GM19463 (cell line): ENCODE measurements around the gene SNRK.

Experiments
- ATAC-seq: cut with Tn5 transposase; IDR thresholded peaks from one replicate; pipeline ENCODE4 v1.9.1; 2021; ENCODE audit warnings: mild to moderate bottlenecking, moderate library complexity; ENCODE audit not compliant: unreplicated experiment

The SNRK gene, protein sequence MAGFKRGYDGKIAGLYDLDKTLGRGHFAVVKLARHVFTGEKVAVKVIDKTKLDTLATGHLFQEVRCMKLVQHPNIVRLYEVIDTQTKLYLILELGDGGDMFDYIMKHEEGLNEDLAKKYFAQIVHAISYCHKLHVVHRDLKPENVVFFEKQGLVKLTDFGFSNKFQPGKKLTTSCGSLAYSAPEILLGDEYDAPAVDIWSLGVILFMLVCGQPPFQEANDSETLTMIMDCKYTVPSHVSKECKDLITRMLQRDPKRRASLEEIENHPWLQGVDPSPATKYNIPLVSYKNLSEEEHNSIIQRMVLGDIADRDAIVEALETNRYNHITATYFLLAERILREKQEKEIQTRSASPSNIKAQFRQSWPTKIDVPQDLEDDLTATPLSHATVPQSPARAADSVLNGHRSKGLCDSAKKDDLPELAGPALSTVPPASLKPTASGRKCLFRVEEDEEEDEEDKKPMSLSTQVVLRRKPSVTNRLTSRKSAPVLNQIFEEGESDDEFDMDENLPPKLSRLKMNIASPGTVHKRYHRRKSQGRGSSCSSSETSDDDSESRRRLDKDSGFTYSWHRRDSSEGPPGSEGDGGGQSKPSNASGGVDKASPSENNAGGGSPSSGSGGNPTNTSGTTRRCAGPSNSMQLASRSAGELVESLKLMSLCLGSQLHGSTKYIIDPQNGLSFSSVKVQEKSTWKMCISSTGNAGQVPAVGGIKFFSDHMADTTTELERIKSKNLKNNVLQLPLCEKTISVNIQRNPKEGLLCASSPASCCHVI

DNA sequence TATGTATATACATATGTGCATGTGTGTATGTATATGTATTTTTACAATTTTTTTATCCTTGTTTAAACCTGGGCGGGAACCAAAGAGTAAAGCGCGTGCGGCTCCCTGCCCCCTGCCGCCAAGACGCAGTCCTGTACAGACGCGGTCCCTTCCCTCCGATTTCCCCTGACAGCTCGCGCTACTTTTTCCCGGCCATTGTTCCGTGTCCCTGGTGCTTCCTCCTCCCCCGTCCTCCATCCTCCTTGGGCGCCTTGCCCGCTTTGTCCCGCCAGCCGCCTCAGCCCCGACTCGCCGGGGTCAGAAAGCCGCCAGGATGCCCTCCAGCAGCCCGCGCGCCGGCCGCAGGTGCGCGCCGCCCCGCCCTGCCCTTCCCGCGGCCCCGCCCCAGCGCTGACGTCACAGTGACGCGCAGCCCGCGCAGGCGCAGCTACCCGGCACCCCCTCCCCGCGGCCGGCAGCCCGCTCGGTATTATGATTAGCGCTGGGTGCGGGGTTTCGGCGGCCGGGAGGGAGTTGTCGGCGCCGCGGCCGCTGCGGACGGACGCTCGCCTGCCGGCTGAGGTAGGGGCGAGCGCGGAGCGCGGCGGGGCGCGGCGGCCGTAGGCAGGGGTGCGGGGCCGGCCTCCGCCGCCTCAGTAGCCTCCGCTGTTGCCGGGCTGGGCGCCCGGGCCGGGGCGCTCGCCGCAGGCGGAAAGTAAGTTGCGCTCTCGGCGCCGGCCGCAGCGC, at the start of gene SNRK:
TSS of gene SNRK (plus strand) at position 426 of the 726 bp plus-strand sequence. CDS start 16,664 bp downstream, outside the sequence.
- peak; percentile 81 for ATAC-seq

DNA sequence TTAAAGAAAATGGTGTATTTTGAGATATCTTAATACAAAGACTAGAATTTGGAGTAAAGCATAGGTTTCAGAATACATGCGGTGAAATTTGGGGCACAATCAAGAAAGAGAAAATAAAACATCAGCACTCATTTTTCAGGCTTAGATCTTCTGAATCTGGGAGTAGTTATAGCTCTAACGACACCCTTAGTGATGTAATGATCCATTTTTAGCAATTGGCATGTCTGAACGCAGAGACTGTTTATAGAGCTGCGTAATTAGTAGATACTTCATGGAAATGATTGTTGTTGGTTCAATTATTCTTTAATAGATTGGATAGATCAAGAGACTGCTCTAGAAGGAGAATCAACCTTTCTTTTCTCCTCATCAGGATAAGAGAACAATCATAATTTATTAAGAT, 47.5 kb upstream of the SNRK start:
- ATAC-seq, result no peak

DNA sequence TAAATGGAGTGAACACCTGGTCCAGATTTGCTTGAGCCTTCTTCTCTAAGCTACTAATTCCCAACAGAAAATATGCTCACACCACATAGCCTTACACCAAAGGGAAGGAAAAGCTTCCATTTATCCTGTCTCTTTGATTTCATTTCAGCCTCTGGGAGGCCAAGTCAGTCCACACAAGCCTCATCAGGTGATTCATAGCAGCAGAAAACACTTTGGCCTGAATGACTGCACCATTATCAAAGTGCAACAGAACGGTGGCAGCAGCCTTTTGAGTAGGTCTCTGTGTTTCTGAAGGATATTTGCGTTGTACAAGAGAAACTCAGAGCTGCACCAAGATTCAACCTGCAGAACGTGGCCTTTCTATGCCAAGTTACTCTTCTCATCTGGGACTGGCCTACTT, 46.6 kb upstream of the SNRK start:
- no peak for ATAC-seq

DNA sequence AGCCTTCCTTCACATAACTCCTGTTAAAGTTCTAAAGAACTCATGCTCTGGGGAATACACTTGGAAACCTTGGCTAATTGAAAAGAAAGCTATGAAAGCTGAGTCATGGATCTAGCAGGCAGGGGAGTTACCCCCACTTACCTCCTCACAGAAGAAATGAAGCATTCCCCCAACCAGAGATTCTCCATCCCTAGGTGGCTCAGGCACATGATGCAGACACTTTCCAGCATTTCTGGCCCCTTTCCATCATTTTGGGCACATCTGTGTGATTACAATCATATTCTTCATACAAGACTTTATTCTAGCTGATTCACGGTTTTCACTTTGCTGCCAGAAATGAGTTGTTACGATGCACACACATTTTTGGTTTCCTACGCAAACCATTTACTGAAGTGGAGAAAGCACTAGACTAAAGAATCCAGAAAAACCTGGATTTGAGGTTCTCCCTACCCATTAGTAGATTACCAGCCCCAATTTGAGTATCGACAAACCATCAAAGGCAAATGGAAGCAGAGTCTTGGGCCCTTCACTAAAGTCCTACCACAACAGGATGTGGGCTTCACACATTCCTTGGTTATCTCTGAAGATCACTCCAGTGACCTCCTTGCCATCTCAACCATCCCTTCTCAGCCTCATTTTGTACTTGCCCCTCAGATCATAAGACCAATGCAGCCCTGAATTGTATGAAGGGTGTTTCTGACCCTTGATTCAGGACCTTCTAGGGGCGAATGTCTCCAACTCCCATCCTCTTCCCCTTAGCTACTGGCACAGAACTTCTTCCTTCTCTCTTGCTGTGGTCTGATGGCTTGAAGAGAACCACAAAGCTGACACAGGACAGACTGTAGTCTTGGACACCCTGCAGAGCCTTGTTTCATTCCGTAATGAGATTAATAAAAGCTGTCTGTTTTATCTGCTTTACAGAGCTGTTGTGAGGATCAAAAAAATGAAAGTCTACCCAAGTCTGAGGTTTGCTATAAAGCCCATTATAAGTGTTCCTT, 42.5 kb upstream of the SNRK start:
- ATAC-seq, result no peak

DNA sequence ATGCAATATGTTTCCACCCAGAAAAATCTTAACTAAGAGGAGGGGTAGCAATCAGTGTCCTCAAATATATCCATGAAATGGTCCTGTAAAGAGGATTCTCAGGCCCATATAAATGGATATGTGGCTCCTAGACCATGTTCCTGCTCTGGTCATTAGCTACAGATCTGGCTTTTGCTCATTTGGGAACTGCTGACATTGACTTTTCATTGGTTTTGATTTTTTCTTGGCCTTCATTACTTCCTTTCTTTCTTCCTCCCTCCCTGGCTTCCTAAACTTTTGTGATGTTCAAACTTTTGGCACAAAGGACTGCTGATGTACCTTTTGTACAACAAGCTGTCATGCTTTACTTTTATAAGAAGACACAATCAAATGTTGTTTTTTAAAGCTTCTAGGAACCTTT, 41.6 kb upstream of the SNRK start:
- ATAC-seq, result no peak

DNA sequence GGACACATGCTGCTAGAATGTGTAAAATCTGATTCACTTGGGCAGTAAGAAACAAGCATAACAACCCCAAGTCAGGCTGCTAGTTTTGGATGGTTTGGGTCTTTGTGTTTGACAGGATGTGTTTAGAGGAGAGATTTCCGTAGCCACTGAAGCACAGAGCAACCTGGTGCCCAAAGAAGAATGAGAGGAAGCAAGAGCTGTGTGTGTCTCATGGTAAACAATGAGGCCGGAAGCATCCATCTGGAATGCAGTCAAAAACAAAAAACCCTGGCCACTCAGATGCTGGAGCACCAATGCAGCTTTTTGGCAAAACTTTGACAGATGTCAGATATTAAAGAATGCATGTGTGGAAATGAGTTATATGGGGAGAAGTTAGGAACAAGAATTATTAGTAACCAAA, 39.4 kb upstream of the SNRK start:
- ATAC-seq, result no peak

DNA sequence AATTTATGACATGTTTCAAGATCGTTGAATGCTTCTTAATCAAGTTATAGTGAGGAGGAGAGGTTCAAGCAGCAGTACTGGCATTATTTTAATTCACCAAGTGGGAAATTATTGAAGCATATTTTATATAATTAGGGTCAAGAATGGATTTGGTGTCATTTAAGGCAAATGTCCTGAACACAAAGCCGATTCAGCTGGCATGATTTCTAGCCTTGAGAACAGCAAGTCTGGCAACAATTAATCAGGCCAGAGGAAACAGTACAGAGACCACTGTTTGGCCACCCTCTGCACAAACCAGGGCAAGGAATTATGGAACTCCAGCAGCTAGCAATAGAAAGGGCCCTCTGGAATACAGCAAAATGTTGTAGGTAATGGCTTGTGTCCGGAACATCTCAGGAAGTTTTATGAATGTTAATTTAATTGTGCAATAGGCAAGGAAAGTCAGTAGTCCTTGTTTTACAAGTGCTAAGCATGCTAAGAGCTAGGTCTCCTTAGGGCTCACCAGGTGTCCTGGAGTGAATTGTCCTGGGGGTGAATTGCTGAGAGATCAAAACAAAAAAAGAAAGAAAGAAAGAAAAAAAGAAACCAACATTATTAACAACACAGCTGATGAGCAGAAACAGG, 38.7 kb upstream of the SNRK start:
- ATAC-seq, result no peak

DNA sequence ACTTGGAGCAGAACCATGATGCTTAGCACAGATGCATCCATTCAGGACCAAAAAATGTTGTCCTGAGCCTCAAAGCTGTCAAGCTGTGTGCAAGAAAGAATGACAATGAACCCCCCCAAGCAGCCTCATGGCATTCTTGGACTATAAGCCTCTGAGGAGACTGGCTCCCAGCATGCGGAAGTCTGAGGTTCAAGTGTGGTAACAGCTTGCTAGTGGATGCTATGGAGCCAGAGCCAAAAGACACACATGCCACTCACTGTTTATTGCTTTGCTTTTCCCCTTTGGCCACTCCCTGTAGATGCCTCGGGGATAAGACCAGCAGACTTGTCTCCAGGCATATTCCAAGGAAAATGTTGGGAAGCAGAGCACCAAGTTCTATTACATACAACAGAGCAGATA, 38.2 kb upstream of the SNRK start:
- no peak for ATAC-seq

DNA sequence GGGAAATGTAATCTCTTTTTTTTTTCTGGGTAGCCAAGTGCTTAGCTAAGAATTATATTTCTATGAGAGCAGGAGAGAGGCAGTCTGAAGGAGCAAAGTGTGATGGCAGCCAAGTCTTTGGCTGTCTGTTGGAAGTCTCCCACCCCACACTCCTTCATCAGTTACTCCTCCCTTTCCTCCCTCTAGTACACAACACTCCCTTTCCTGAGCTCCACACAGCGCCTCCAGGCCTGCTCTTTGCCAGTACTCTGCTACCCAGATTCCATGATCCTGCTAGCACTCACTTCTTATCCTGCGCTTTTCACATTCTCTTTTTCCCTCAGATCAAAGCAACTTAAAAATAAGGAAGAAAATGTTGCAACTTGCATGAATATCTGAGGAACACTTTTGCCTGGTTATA, 37.4 kb upstream of the SNRK start:
- no peak for ATAC-seq

DNA sequence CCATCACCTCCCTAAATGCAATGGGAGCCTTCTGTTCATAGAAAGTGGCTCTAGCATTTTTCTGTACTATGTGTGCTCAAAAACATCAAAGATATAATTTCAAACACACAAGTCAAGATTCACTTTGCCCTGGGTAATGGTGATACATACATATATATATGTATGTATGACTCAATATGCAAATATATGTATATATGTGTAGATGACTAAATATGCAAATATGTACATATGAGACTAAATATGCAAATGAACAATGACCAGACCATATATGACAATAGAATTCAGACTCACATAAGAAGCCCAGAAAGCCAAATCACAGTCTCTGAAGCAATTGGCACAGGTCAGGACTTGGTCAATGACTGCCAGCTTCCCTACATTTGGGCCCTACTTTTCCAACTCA, 36.9 kb upstream of the SNRK start:
- no peak for ATAC-seq

DNA sequence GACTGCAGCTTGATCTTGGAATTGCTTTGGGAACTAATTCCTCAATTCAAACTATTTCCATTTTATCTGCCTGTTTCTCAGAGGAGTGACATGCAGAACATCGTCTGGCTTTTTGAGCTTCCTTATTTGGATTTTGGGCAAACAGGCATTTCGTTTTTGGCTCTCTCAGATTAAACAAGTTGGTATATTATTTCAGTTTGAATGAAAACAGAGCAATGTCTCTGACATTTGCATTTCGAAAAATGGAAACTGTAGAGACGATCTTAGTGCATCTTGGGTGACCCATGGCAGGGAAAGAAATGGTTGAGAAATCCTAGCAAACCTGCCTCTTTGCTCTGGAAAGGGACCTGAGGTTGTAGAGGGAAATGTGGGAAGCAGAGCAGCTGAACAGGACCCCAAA, 33.0 kb upstream of the SNRK start:
- no peak for ATAC-seq

DNA sequence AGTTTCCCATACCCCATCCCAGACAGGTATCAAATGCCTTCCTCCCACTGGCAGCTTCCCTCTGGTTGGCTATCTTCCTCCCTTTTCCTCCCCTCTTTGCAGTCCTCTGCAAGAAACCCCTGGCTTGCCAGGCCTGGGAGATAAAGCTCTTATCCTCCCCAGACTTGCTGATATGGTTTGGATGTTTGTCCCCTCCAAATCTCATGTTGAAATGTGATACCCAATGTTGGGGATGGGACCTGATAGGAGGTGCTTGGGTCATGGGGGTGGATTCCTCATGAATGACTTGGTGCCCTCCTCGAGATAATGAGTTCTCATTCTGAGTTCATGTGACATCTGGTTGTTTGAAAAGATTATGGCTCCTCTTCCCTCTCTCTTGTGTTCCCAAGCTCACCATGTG, 32.2 kb upstream of the SNRK start:
- no peak for ATAC-seq

DNA sequence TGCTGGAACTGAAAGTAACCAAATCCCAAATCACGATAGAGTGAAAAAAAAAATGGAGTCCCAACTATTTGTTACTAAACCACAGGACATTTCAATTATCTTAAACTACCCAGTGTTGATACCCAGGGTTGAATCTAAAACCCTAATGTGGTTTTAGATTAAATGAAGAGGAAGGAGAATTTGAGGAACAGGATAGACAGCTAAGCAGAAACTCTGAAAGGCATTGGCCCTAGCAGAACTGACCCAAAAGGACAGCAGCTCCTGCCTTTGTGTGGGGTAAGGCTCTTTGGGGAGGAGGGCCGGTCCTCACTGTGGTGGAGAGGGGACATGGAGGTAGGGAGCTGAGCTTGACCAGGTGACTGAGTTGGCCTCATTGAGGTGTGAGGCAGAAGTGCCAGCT, 30.7 kb upstream of the SNRK start:
- ATAC-seq, result no peak

DNA sequence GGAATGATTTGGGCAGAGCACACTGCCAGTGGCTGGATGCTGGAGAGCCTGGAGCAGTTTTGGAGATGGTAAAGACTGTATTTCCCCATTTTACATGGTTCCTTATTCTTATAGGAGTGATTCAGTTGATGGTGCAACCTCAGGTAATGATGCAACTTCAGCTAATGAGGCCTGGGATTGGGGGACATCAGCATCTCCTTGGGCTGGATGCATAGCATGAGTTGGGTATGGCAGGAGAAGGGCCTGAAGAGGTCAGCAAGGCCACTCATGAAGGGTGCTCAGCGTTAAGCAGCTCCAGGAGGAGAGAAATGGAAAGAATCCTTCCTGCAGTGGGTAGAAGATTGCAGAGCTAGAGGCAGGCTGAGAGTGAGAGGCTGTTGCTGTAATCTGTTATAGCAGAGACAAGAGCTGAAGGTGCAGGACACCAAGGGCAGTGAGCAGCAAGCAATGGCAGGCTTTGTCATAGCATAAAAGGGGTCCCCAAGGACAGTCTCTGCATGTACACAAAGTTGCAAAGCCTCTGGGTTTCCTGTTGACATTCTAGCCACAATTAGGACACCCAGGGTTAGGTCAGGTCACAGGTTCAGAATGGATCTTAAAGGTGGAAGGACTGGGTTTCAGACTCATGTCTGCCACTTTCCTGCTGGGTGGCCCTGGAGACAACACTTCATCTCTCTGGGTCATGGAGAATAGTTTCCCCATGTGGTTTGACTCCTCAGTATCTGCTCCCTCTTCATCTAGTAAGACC, 29.5 kb upstream of the SNRK start:
- ATAC-seq, result no peak

DNA sequence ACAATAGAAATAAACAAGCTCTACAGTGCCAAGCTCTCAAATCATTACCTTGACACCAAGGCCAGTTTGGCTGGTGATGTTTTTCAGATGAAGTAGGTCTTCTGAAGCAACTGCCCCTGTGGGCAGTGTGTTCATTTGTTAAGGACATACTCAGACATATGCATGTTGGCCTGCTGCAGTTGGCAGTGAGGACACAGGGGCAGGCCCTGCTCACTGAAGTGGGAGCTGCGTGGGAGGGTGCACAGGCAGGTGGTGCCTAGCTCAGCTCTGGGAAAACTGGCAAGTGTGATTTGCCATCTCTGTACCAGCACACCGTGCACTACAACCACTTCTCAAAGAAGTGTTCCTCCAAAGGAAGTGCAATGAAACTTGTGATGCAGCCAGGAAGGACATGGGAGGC, 28.5 kb upstream of the SNRK start:
- ATAC-seq, result no peak

DNA sequence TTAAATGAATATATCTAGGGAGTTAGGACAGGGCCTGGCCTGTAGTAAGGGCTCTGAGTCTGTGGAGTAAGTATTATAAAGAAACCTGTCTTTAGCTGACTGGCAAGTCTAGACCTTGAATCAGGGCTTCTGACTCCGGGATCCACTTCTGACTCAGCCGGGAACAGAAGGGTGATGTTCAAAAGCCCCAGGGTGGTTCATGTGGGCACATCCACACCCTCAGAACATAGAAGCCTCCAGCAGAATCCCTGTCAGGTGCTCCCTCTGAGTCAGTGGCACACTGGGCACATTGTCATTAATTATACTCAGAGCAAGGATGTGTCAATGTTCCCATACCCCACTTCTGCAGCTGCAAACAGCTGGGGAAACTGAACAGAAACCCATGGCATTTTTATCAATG, 26.7 kb upstream of the SNRK start:
- ATAC-seq, result no peak

DNA sequence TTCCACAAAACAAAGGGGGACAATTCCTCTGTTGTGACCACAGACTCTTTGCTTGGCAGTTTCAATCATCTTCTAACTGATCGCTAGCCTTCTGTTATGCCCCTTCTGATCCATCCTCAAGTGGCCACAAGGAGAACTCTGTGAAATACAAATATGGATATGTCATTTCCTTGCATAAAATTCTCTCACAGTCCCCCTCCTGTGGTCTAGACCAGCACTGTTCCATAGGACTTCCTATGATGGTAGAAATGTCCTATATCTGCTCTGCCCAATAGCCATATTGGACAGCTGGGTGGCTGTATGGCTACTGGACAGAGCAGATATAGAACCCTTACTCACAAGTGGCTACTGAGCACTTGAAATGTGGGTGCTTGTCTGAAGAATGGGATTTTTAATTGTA, 25.9 kb upstream of the SNRK start:
- no peak for ATAC-seq

DNA sequence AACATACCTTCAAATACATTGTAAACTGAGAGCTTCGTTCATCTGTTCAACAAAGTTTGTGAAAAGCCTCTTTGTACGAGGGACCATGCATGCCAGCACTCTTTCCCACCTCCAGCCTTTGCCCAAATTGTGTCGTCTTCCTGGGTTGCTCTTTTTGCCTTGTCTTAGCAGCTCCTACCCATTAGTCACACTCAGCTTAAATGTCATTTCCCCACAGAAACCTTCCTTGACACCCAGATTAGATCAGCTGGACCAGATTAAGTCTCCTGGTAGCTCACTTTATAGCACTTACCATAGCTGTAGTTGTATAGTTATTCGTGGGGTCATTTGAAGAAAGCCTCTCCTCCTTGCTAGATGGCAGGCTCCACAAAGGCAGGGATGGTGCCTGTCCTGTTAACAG, 24.1 kb upstream of the SNRK start:
- no peak for ATAC-seq

DNA sequence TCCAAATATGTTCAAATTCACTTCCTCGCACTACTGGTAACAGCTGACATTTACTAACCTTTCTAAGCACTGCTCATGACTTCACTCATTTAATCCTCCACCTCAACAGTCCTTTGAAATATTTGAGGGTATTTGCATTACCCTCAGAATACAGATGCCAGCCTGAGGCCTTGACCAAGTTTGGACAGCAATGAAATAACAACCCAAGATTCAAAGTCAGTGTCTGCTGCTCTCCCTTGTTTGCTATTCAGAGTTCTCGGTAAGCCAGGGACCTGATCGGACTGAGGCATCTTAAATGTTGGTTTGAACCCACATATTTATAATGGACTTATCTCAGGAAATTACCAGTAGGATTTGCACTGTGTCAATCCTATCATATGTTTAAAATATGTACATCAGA, 19.9 kb upstream of the SNRK start:
- ATAC-seq, result no peak
